ENCODE data around the gene EVX1.

- TF ChIP-seq EZH2phosphoT487 (IDR thresholded peaks at IDR 0.05; ENCODE audit: insufficient read depth, low read depth) (no peak), EZH2 (IDR thresholded peaks at IDR 0.05; ENCODE audit: insufficient read depth, poor library complexity, severe bottlenecking) (no peak)
These were observed 5.1 kb downstream of the EVX1 start for GRCh38 chr7:27247452-27248426.

Measured in GM23248 (cell line).